HT-29 (cell line): ENCODE results near the gene PTER. TPM values are rescaled to one million over a fixed set of nuclear protein-coding genes. Genes with fewer than 3 reads are reported as not detected.

Experiments used
- DNase-seq: peaks from one replicate; pipeline ENCODE4 v3.0.0-alpha.2; 2015; ENCODE audit warnings: low spot score
- total RNA-seq: library from RNA; depleted of rRNA; stranded (reverse); fragments of >200 nt; shearing (Covaris generic); gene quantifications from 2 replicates; pipeline ENCODE4 v1.2.3, GENCODE V29; 2014; rRNA removed

The PTER gene
- total RNA-seq, result 3.4 and 9.4 TPM in 2 replicates

DNA sequence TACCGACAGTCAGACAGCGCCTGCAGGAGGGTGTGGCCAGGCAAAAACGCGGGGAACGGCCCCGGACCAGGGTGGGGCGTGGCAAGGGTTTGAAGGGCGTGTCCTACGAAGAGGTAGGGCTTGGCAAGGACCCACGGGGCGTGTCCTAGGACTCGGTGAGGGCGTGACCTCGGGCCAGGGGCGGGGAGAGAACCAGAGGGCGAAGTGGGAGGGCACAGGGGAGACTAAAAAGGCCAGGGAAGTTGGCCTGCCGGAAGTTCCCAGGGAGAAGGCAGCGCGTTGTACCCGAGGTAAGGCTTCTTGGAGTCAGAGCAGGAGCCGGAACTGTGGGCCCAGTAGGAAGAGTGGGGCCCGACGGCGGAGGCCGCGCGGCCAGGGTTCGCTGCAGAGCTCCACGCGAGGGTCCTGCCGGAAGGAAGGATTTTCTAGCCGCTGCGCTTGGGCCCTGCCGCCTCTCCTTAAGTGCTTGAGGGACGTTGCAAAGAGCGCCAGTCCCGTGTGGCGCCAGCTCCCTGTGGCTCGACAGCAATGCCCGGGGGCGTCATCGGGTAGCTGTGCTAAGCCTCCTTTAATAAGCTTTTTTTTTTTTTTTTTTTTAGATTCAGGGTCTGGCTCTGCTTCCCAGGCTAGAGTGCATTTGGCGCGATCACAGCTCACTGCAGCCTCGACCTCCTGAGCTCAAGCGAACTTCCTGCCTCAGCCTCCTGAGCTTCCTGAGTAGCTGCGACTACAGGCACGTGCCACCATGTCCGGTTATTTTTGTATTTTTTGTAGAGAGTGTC is at the start of gene PTER:
TSS of gene PTER (plus strand) at position 253 of the 782 bp plus-strand sequence. CDS start 47,375 bp downstream, outside the sequence.
- peak; percentile 95 for DNase-seq

GRCh38 chr10:16392531-16393069 is 44.2 kb upstream of the PTER start:
- no peak for DNase-seq

DNA sequence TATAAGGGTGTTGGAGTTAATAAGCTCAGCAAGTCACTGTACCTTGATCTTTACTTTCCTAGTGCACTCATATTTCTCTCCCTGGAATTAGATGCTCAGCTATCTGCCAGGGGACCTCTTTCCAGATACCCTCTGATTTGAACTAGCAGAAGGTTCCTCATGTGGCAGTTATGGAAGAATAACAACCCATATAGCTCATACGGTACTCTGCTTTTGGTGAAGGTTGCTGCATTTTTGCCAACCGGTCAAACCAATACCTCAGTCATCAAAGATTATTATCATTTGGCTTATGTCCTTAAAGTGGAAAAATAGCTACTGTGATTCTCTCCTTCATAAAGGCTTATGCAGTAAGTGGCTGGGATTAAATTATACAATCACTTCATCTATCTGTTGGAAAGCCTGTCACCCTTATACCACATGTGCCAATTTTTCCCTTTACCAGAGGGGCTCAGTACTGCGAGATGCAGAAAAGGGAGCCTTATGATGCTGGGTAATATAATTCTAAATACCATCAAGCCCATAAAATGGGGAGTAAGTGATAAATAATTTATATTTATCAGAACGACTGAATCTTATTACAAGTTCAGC is 43.4 kb upstream of the PTER start:
- DNase-seq, result no peak

GRCh38 chr10:16401416-16401815 is 35.4 kb upstream of the PTER start:
- no peak for DNase-seq

- DNase-seq, result no peak
These were observed 28.4 kb upstream of the PTER start for GRCh38 chr10:16408379-16408778.

DNA sequence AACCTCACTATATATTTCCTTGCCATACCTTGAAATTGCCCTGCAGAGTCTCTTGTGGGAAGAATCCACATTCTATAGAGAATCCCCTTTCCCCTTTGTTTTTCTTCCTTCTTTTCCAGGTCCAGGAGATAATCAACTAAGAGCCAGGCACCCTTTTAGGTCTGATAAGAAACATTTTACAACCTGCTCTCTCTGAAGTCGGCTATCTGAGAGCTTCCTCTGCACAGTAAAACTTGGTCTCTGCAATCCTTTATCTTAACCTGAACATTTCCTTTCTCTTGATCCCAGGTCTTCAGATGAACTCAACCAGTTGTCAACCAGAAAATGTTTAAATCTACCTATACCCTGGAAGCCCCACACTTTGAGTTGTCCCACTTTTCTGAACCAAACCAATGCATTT is 19.5 kb upstream of the PTER start:
- no peak for DNase-seq

DNA sequence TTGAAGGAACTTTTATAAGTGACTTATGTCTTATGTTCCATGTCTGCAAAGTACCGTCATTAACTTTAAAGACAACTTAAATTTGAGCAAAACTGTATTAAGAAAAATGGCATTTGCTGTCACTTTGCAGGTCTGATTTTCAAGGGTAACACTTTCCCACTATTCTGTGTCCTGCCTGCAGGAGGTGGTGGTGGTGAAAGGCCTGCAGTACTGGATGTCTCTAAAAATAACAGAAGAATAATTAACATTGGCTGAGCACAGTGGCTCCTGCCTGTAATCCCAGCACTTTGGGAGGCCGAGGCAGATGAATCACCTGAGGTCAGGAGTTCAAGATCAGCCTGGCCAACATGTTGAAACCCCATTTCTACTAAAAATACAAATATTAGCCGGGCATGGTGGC is 13.2 kb upstream of the PTER start:
- DNase-seq, result no peak

- no peak for DNase-seq
These were observed 11.4 kb upstream of the PTER start for GRCh38 chr10:16425449-16425848.

DNA sequence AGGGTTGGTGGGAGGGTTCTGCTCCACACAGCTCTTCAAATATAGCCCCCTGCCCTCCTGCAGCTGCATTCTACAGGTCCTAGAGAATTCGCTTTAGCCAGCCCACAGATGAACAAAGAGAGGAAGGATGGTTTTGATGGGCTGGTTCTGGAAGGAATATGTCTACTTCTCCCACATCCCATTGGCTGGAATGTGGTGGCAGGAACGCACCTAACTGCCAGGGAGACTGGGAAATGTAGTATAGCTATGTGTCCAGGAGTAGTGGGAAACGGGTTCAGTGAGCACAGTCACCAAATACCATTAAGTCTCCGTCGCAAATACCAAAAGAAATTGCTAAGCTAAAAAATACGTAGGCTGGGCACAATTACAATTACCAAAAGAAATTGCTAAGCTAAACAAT is 7.3 kb upstream of the PTER start:
- DNase-seq, result no peak

DNA sequence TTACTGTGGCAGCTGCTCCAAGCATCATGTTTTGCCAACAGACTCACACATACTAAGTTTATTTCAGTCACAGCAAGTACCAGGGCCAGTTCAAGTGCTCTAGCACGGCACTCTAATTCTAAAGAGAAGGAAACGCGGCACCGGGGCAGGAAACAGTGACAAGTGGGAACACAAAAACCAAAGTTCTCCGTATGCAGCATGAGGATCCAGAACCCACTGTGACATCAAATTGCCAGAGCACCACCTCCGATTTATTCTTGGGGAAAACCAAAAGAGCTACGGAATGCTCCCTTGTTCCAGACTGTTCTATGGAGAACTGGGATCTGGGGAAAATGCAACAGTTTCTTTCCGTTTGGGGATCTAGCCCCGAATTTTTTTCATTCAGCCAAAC is 448 bp upstream of the PTER start:
- DNase-seq, result no peak

DNA sequence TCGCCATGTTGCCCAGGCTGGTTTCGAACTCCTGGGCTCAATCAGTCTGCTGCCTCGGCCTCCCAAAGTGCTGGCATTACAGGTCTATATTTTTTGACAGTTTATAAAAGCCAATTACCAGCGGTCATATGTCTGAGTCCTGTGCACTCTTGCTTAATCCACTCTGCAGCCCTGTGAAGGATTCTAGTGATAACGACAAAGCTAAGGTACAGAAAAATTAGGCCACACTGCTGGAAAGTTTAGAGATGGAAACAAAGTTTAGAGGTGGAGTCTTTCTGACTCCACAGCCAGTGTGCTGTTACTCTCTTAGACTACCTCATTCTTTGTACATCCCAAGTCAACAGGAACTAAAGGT is 707 bp downstream of the PTER start:
- DNase-seq, result peak; percentile 7

DNA sequence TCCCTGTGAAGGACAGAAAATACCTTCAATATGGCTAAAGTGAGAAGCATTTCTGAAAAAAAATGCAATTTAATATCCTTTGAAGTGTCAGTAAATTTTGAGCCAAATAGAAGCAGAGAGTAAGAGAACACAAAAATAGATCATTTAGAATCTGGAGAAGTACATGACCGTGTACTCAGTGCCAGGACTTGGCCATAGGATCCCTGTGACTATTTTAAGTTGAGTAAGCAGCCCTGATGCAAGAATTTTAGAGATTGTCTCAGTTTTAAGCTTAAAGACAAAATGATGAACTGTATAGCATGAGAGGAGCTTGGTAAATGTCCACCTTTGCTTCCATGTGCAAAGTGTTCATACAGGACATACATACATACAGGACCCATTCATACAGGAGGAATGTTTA is 2.5 kb downstream of the PTER start:
- no peak for DNase-seq

GRCh38 chr10:16440396-16441133 is 3.8 kb downstream of the PTER start:
- peak; percentile 82 for DNase-seq

DNA sequence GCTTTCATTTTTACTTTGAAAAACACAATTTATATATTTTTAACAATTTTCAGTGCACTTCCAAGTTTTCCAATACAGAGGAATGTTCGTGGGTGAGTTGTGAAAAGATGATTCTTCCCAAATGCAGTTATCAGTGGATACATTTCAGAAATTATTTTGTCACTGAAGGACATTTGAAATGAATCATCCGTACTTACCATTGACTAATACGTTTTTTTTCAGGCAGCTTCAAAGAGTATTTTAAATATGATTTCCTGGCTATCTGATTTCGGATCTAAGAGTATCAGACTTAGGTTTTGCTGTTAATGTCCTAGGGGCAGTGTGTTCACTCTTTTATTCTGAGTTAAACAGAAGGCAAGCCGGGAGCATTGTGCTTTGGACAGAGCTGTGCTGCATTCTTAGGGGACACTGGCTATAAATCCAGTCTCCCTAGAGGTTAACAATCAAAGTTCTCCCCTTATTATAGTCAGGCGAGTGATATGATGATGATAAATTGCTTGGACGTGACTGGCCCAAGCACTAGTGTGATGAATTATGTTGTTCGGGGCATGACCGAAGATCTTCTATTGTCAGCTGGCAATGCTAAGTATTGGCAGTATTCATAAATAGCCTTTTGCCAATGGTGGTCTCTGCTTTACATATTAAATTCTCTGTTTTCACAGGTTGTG is 4.5 kb downstream of the PTER start:
- peak; percentile 7 for DNase-seq

- no peak for DNase-seq
These were observed 6.1 kb downstream of the PTER start for GRCh38 chr10:16442914-16443313.

DNA sequence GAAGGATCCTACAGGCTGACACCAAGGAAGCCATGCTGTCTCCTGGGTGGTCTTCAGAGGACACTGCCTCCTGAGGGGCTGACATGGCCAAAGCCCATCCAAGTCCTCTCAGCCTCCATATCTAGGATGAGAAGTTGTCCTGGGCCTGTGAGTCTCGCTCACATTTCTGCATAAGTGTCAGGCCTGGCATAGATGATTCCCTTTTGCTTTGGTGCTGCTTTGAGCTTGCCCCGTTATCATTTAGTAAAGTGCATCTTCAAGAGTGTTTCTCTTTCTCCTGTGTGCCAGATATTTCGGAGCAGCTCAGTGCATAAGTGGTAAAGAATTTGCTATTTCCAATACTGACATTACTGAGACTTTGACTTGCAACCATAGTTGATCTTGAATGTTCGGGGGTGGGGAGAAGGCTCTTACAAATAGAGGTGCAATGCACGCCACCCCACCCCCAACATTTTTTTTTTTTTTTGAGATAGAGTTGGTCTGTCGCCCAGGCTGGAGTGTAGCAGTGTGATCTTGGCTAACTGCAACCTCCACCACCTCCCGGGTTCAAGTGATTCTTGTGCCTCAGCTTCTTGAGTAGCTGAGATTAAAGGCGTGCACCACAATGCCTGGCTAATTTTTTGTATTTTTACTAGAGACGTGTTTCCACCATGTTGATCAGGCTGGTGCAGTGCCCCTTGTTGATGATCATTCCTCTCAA is 9.1 kb downstream of the PTER start:
- no peak for DNase-seq

- DNase-seq, result no peak
These were observed 12.6 kb downstream of the PTER start for GRCh38 chr10:16449454-16449853.

DNA sequence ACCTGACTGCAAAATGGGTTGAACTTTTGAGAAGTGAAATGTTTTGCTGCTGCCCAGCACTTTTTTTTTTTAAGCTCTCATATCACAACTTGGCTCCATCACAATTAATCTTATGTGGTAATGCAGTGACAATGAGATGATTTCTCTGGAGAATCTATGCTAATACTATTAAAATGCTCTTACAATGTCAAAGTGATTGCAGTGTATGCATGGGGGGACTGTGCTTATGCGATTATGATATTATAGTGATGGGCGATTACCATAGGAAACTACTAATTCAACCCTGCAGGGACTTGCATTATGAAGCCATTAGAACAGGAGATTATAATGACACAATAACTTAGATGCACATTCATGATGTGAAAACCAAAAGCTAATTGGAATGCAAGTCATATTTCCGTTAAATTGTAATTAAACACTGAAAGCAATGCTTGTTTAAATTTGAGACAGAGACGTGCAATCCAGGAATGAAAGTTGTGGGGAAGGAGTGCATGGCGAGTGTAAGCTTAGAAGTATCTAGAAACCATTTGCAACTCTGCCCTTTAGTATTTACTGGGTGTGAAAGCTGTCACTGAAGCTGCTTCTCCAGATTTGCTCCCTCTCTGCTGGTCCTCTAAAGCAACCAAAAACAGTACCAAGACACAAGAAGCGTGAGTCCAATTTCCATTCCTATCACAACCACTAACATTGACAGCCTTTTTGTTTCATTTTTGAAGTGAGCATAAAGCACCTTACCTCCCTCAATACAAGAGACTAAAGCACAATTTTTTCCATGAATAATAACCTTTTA is 21.6 kb downstream of the PTER start:
- no peak for DNase-seq

GRCh38 chr10:16459423-16459939 is 22.7 kb downstream of the PTER start:
- no peak for DNase-seq

DNA sequence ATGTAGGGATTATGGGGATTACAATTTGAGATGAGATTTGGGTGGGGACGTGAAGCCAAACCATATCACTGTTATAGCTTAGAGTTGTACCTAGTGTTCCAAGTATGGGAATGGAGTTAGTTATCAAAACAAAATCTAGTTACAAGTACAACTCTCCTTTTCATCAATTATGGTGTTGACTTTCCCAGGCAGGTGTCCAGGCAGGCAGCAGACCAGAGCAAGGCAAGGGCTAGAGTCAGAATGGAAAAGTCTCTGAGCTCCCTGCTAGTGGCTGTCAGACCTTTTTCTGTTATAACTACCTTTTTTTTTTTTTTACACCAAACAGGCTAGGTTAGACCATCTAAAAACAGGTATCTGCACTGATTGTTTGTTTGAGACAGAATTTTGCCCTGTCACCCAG is 29.2 kb downstream of the PTER start:
- no peak for DNase-seq
